ENCODE results near the gene SKA1.

DNA sequence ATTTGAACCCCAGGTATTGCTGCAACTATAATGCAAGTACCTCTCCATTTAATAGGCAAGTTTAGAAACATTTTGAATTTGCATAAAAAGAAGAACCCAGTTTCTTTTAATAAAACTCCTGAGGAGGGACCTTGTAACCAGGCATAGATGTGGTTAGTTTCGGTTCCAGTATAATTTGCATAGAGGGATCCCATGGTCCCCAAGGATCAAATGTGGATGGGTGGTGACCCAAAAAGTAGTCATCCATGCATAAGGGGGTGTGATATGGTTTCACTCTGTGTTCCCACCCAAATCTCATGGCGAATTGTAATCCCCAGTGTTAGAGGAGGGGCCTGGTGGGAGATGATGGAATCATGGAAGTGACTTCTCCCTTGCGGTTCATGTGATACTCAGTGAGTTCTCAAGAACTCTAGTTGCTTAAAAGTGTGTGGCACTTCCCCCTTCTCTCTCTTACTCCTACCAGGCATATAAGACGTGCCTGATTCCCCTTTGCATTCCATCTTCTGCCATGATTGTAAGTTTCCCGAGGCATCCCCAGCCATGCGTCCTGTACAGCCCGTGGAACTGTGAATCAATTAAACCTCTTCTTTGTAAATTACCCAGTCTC is 40.2 kb upstream of the SKA1 start:
- TF ChIP-seq POLR2A (IDR thresholded peaks at IDR 0.05; ENCODE audit: low read length): no peak
- no peak for TF ChIP-seq GATA1 (IDR thresholded peaks at IDR 0.05; ENCODE audit: low read depth, low read length)
